Skeletal muscle satellite cell (primary cell): ENCODE measurements around the gene PRICKLE4. TPM values are rescaled to one million over a fixed set of nuclear protein-coding genes. Genes with fewer than 3 reads are reported as not detected.

ENCODE experiments used
- small RNA-seq: library from RNA; depleted of rRNA; stranded (forward); fragments of <200 nt; gene quantifications from one replicate; pipeline ENCODE3, GENCODE V24; 2012

PRICKLE4 gene

Small RNA genes lying within 50 kb of the gene (small RNA-seq; reads per million reads assigned to genes)
- gene AL365205.2, result not detected
- gene AL365205.3, result not detected
- not detected for gene RF00393
